ENCODE measurements around the gene GRK2.

GRK2 gene

DNA sequence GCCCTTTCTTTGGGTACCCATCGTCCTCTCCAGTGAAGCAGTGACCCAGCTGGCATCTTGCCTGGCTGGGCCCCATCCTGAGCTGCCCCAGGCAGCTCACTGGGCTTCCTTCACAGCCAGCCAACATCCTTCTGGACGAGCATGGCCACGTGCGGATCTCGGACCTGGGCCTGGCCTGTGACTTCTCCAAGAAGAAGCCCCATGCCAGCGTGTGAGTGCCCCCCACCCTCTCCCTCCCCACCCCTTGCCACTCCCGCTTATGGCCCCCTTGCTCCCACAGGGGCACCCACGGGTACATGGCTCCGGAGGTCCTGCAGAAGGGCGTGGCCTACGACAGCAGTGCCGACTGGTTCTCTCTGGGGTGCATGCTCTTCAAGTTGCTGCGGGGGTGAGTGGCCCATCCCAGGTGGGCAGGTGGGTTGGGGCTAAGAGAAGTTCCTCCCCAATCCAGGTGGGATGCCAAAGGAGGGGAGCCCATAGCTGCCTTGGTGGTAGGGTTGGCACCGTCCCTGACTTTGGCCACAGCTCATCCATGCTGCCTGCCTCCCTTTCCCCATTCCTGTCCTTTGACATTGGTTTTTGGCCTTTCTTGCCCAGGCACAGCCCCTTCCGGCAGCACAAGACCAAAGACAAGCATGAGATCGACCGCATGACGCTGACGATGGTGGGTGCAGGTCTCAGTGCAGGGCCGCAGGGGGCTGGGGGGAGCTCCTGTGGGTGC is 16.0 kb downstream of the GRK2 start:
- DNase-seq (ENCODE audit: low read depth, low spot score) = no peak

DNA sequence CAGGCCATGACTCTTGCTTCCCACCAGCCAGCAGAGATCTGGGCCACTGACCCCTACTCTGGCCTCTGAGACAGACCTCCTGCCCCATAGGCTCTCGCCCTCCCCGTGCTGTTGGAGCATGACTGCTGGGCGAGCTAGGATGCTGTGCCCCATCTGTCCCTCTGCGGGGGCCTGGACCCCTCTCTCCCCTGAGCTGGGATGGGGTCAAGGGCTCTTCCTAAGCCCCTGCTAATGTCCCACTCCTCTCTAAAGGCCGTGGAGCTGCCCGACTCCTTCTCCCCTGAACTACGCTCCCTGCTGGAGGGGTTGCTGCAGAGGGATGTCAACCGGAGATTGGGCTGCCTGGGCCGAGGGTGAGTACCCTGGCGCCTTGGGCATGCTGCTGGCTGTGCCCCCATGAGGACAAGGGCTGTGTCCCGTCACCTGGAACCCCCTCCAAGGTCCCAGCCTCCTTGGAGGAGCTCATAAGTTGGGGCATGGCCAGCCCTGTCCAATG is 16.7 kb downstream of the GRK2 start:
- no peak for DNase-seq (ENCODE audit: low read depth, low spot score)

DNA sequence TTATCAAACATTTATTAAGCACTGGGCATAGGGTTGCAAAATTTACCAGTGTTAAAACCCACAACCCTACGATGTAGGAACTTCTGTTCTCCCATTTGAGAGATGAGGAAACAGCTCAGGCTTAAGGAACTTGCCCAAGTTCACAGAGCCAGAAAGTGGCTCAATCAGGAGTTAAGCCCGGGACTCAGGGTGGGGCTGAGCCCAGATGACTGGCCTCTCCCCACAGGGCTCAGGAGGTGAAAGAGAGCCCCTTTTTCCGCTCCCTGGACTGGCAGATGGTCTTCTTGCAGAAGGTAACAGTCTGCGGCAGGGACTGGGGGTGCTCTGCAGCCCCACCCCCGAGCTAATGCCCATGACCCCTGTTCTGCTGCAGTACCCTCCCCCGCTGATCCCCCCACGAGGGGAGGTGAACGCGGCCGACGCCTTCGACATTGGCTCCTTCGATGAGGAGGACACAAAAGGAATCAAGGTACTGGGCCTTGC is 17.2 kb downstream of the GRK2 start:
- DNase-seq (ENCODE audit: low read depth, low spot score) = no peak

DNA sequence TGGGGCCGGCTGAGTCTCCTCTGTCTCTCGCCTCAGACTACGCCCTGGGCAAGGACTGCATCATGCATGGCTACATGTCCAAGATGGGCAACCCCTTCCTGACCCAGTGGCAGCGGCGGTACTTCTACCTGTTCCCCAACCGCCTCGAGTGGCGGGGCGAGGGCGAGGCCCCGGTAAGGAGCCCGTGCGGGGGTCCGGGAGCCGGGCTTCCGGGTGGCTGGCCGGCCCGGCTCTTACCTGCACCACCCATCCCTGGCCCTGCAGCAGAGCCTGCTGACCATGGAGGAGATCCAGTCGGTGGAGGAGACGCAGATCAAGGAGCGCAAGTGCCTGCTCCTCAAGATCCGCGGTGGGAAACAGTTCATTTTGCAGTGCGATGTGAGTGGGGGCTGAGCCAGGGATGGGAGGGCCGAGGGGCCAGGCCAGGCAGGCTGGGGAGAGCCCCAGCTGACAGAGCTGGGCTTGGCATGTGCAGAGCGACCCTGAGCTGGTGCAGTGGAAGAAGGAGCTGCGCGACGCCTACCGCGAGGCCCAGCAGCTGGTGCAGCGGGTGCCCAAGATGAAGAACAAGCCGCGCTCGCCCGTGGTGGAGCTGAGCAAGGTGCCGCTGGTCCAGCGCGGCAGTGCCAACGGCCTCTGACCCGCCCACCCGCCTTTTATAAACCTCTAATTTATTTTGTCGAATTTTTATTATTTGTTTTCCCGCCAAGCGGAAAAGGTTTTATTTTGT is 18.7 kb downstream of the GRK2 start:
- no peak for DNase-seq (ENCODE audit: low read depth, low spot score)

DNA sequence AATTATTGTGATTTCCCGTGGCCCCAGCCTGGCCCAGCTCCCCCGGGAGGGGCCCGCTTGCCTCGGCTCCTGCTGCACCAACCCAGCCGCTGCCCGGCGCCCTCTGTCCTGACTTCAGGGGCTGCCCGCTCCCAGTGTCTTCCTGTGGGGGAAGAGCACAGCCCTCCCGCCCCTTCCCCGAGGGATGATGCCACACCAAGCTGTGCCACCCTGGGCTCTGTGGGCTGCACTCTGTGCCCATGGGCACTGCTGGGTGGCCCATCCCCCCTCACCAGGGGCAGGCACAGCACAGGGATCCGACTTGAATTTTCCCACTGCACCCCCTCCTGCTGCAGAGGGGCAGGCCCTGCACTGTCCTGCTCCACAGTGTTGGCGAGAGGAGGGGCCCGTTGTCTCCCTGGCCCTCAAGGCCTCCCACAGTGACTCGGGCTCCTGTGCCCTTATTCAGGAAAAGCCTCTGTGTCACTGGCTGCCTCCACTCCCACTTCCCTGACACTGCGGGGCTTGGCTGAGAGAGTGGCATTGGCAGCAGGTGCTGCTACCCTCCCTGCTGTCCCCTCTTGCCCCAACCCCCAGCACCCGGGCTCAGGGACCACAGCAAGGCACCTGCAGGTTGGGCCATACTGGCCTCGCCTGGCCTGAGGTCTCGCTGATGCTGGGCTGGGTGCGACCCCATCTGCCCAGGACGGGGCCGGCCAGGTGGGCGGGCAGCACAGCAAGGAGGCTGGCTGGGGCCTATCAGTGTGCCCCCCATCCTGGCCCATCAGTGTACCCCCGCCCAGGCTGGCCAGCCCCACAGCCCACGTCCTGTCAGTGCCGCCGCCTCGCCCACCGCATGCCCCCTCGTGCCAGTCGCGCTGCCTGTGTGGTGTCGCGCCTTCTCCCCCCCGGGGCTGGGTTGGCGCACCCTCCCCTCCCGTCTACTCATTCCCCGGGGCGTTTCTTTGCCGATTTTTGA is 19.5 kb downstream of the GRK2 start:
- no peak for DNase-seq (ENCODE audit: low read depth, low spot score)

DNA sequence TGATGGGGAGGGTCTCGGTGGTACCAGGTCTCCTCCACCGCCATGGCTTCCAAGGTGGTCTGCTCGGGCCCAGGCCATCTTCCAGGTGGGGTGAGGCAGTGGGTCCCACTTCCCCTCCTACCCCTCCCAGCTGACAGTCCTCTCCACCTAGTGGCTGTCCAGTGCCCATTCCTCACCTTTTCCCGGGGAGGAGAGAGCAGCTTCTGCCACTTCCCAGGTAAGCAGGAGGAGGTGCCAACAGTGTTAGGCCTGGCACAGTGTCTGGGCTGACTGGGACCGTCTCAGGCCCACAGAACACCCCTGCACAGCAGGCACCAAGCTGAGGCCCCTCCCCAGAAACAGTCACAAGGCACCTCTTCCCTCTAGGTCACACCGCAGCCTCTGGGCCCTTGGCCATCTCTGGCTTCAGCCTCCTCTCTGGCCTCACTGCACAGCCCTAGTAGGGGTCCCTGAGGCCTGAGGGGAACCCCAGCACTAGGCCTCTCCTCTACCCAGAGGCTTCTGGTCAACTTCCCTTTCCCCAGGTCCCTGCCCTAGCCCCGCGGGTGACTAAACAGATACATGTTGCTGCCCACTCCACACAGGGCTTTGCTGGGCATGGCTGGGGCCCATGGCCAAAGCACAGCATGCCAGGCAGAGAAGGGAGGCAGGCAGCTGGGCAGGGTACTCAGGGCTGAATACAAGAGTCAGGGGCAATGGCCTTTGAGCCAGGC is 20.5 kb downstream of the GRK2 start:
- DNase-seq (ENCODE audit: low read depth, low spot score) = no peak

DNA sequence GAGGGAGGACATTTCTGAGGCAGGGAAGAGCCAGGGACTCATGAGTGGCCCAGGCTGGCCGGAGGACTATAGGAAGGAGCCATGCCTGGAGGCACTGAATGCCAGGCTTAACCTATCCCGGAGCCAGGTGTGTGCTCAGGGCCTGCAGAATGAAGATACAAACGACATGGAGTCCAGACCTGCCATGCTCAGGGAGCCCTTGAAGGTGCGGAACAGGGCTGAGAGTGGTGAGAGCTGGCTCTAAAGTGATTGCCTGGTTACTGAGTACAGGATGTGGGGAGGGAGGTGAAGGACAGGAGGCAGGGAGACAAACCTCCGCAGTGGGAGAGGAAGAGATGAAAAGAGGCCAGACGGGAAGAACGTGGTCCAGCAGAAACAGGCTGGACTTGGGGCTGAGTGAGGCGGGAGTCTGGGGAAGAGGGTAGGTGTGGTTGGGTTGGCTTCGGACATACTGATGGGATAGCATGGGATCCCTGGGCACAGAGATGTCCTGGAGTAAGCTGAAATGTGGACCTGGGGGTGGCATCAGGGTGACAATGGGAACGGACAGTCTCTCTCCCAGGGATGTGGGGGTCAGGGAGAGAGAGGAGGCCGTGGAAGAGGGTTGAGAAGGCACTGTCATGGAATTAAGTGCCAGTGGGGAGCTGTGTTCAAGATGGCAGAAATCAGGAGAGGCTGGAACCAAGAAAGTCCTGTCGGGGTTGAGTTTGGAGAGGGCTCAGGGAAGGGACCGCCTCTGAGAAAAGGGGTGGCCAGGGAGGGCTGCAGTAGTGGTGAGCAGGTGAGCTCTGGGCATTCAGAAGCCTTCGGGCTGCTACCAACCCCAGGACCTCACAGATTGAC is 21.3 kb downstream of the GRK2 start:
- DNase-seq (ENCODE audit: low read depth, low spot score) = no peak

DNA sequence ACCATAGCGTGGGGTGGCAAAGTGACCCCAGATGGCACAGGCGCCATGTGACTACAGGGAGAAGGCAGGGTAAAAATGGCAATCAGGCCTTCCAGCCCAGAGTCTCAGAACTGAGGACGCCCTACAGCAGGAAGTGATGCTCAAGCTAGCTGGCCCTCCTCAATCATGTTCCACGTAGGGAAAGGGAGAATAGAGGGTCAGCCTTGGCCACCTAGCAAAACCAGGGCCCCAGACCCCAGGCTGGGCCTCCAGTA is 21.9 kb downstream of the GRK2 start:
- DNase-seq (ENCODE audit: low read depth, low spot score) = no peak

DNA sequence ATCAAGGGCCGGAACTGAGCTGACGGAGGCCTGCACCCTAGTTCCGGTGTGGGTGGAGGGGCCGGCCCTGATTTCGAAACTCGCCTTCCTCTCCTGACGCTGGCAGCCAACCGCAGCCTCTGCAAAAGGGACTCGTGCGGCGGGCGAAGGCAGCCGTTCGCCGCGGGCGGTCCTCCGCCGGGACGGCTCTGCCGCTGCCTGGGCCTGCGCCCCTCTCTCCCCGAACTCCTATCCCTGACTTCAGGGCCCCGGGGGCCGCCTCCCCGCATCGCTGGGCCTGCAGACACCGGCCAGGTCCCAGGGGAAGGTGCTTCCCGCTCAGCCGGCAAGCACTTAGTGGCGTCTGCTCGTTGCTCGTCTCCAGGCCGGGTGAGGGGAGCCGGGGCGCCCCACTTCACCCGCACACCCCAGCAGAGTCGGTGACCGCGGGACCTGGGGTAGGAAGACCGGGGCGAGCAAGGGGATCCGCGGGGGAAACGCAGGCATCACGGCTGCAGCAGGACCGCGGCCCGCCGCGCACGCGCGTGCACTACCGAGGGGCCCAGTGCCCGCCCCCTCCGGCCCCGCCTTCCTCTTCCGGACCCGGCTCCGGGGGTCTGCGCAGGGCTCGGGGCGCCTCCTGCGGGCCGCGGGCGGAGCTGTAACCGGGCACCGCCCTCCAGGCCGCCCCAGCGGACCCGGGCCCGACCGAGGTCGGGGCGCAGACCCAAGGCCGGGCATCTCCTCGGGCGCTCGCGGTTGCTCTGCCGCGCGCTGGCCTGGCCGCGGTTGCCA is 22.4 kb downstream of the GRK2 start:
- peak; percentile 76 for DNase-seq (ENCODE audit: low read depth, low spot score)

DNA sequence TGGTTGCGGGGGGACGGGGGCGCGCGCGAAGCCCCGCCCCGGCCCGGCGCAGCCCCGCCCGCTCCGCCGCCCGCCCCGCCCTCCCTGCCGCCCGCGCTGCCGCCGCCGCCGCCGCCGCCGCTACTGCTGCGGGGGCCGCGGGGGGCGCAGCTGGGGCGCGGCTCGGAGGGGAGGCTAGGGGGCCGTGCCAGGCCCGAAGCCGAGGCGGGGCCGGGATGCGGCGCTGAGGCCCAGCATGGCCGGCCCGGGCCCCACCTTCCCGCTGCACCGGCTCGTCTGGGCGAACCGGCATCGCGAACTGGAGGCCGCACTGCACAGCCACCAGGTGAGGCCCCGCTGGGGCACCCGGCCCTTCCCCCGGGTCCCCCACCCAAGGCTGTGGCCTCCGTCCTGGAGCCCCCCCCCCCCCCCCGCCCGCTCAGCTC is 23.0 kb downstream of the GRK2 start, which contains the start of gene ANKRD13D:
TSS of gene ANKRD13D (plus strand) at position 78 of the 425 bp plus-strand sequence. CDS start at position 236, 158 bp downstream.
- DNase-seq (ENCODE audit: low read depth, low spot score) = no peak

DNA sequence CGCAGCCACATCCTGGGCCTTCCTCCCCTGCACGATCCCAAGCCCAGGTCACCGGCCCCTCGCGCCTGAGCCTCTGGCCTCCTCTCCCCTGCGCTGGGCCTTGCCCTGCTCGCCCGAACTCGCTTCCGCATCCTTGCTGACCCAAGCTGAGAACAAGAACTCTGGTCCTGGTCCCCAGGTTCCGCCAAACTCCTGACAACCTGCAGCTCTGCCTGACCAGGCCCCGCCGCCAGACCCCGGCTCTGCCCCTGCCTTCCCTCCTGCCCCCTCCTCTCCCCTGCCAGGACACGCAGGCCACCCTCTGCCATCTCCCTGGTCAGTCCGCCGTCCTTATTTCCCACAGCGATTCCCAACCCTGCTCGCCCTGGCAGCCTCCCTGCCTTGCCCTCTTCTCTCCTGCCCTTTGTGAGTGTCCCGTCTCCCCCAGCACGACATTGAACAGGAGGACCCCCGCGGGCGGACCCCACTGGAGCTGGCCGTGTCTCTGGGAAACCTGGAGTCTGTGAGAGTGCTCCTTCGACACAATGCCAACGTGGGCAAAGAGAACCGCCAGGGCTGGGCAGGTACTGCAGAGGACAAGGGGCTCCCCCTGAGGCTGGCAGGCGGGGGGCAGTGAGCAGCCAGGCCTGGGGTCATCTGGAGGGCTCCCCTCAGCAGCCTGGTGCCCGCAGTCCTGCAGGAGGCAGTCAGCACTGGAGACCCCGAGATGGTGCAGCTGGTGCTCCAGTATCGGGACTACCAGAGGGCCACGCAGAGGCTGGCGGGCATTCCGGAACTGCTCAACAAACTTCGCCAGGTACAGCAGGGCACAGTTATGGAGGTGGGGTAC is 23.6 kb downstream of the GRK2 start:
- no peak for DNase-seq (ENCODE audit: low read depth, low spot score)

DNA sequence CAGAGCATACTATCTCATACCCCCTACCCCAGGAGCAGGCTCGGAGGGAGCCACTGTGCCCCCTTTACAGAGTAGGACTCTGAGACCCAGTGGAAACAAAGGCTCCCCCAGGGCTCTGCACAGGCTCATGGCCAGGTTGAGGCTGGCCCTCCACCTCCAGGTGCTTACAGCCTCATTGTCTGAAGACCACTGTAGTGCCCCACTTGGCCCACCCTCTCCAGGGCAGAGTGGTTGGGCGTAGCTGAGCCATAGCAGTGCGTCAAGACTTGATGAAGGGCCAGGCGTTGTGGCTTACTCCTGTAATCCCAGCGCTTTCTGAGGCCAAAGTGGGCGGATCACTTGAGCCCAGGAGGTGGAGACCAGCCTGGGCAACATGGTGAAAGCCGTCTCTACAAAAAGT is 24.5 kb downstream of the GRK2 start:
- DNase-seq (ENCODE audit: low read depth, low spot score) = no peak

DNA sequence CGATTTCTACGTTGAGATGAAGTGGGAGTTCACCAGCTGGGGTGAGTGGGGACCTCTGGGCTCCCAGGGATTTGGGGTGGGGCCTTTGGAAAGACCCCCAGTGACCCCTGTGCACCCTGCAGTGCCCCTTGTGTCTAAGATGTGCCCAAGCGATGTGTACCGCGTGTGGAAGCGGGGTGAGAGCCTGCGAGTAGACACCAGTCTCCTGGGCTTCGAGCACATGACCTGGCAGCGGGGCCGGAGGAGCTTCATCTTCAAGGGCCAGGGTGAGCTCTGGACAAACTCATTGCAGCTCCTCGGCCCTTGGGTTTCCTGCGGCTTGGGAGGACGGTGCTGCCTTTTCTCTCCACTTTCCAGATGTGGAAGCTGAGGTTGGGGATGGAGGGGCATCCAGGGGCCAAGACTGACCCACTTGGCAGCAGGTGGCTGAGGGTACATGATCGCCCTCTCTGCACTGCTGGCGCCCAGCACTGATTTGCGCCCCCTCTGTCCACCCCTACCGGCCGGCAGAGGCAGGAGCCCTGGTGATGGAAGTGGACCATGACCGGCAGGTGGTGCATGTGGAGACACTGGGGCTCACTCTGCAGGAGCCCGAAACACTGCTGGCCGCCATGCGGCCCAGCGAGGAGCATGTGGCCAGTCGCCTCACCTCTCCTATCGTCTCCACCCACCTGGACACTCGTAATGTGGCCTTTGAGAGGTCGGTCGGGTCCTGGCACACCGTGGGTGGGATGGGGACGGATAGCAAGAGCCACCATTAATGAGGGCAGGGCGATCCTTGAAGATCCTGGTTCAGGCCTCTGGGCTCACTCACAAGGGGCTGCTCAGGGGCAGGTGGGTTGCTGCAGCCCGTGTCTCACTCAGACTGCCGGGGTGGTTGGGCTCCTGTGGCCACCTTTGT is 25.5 kb downstream of the GRK2 start:
- no peak for DNase-seq (ENCODE audit: low read depth, low spot score)

DNA sequence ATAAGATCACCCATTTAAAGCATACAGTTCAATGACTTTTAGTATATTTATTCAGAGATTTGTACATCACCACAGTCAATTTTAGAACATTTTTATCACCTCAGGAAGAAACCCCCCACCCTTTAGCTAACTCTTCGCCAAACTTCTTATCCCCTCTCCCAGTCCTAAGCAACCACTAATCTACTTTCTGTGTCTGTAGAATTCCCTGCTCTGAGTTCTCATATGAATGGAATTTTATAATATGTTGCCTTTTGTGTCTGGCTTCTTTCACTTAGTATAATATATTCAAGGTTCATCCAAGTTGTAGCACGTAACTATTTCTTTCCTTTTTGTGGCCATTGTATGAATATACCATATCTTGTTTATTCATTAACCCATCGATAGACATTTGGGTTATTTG is 26.4 kb downstream of the GRK2 start:
- DNase-seq (ENCODE audit: low read depth, low spot score) = no peak

DNA sequence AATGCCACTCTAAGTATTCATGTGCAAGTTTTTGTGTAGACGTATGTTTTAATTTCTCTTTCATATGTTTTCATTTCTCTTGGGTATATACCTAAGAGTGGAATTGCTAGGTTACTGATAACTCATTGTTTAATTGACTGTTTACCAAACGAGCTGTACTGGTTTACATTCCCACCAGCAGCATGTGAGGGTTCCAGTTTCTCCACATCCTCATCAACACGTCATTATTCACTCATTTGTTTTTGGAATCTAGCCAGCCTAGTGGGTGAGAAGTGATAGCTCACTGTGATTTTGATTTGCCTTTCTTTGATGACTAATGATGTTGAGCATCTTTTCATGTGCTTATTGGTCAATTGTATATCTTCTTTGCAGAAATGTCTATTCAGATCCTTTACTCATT is 26.8 kb downstream of the GRK2 start:
- no peak for DNase-seq (ENCODE audit: low read depth, low spot score)

DNA sequence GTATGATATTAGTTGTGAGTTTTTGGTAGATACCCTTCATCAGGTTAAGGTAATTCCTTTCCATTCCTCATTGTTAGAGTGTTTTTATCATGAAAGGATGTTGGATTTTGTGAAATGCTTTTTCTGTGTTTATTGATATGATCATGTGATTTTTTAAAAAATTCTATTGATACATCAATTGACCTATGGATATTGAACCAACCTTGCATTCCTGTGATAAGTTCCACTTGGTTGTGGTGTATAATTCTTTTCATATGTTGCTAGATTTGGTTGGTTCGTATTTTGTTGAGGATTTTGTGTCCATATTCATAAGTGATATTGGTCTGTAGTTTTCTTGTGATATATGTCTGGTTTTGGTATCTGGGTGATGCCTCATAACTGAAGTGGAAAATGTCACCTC is 29.6 kb downstream of the GRK2 start:
- no peak for DNase-seq (ENCODE audit: low read depth, low spot score)

DNA sequence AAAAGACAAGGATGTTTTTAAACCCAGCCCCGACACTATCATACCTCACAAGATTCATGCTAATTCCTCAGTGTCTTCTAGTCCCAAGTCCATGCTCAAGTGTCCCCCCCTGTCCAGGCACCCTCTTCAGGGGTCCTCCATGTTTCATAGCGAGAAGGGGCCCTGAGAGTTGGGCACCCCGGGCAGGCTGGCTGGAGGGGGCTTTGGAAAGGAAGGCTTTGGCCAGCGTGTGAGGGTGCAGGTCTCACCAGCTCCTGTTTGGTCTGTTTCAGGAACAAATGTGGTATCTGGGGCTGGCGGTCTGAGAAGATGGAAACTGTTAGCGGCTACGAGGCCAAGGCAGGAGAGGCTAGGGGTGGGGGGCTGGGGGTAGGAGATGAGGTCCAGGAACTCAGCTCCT is 32.5 kb downstream of the GRK2 start:
- DNase-seq (ENCODE audit: low read depth, low spot score) = no peak

All from activated CD4-positive, CD25-positive, alpha-beta regulatory T cell treated with anti-CD3 and anti-CD28 coated beads, Interleukin-2, amount 50 U/mL, for 16 hours (primary cell).